HEK293 (cell line): Measurements from ENCODE around the gene DPPA3.
"Not testable (repeated sequence)": the region's sequence is repeated elsewhere in the genome, so short reads cannot be mapped to it uniquely, and the experiment has no call there.

Source experiments
- CTCF ChIA-PET: fragments of 350-600 bp; formaldehyde crosslinking; extraction: SDS; loops from one replicate; lab custom pipeline; 2021; ENCODE audit warnings: antibody characterized with exemption; lab: Yijun Ruan, JAX
- POLR2A ChIA-PET: fragments of 300-600 bp; formaldehyde crosslinking; extraction: SDS; loops from one replicate; lab custom pipeline; 2020; ENCODE audit warnings: antibody characterized with exemption, inconsistent platforms; lab: Yijun Ruan, JAX
- H3K27ac ChIP-seq: fragments of 200-500 bp; sonication (Bioruptor generic); 2 replicates; pipeline ENCODE4 v1.5.1; 2014; ENCODE audit warnings: low read depth, low read length, control low read depth, inconsistent platforms; ENCODE audit errors: extremely low read depth
- H3K36me3 ChIP-seq, 2 experiments: fragments of 200-500 bp in 1 of 2; sonication (Bioruptor generic) in 1 of 2; 1 replicate in 1 of 2; 2 replicates in 1 of 2; pipeline ENCODE4 v1.5.1; 2014 to 2017; ENCODE audit warnings: inconsistent platforms in 2 of 2, low read length in 2 of 2; ENCODE audit not compliant: control insufficient read depth in 2 of 2, insufficient read depth in 1 of 2
- H3K4me1 ChIP-seq: fragments of 200-500 bp; sonication (Bioruptor generic); 2 replicates; pipeline ENCODE4 v1.5.1; 2014; ENCODE audit warnings: mild to moderate bottlenecking, low read length, inconsistent platforms; ENCODE audit not compliant: control insufficient read depth, insufficient read depth
- H3K4me3 ChIP-seq: 2 replicates; pipeline ENCODE4 v1.5.1; 2011; ENCODE audit warnings: low read depth, mild to moderate bottlenecking, control low read depth, low read length, moderate library complexity
- H3K9me3 ChIP-seq: fragments of 200-500 bp; sonication (Bioruptor generic); 2 replicates; pipeline ENCODE4 v1.5.1; 2014; ENCODE audit warnings: low read depth, low read length, inconsistent platforms; ENCODE audit not compliant: control insufficient read depth, insufficient read depth
- FEZF1 ChIP-seq: fragments of 450-650 bp; formaldehyde crosslinking; IDR thresholded peaks from 2 replicates; pipeline ENCODE4 v1.5.1; 2016; ENCODE audit warnings: missing biosample characterization, missing genetic modification characterization
- GLI2 ChIP-seq: fragments of 450-650 bp; formaldehyde crosslinking; IDR thresholded peaks from 2 replicates; pipeline ENCODE4; 2017; ENCODE audit warnings: missing biosample characterization, missing genetic modification characterization, low read depth, borderline replicate concordance
- GLI4 ChIP-seq: fragments of 450-650 bp; formaldehyde crosslinking; IDR thresholded peaks from 2 replicates; pipeline ENCODE4 v1.5.1; 2016; ENCODE audit warnings: missing biosample characterization, missing genetic modification characterization
- SP2 ChIP-seq: fragments of 450-650 bp; formaldehyde crosslinking; IDR thresholded peaks from 2 replicates; pipeline ENCODE4 v1.5.1; 2016; ENCODE audit warnings: missing biosample characterization, missing genetic modification characterization
- SP7 ChIP-seq: fragments of 450-650 bp; formaldehyde crosslinking; IDR thresholded peaks from 2 replicates; pipeline ENCODE4 v1.5.1; 2016; ENCODE audit warnings: missing biosample characterization, missing genetic modification characterization
- WT1 ChIP-seq: fragments of 450-650 bp; formaldehyde crosslinking; IDR thresholded peaks from 2 replicates; pipeline ENCODE4 v1.5.1; 2016; ENCODE audit warnings: missing biosample characterization, missing genetic modification characterization
- ZBTB21 ChIP-seq: fragments of 450-650 bp; formaldehyde crosslinking; IDR thresholded peaks from 2 replicates; pipeline ENCODE4 v1.5.1; 2017; ENCODE audit warnings: missing biosample characterization, missing genetic modification characterization
- ZFP69B ChIP-seq: fragments of 450-650 bp; formaldehyde crosslinking; IDR thresholded peaks from 2 replicates; pipeline ENCODE4 v1.5.1; 2016; ENCODE audit warnings: missing biosample characterization, missing genetic modification characterization
- ZNF138 ChIP-seq: fragments of 450-650 bp; formaldehyde crosslinking; IDR thresholded peaks from 2 replicates; pipeline ENCODE4 v1.5.1; 2016; ENCODE audit warnings: missing biosample characterization, missing genetic modification characterization, borderline replicate concordance
- ZNF140 ChIP-seq: fragments of 450-650 bp; formaldehyde crosslinking; IDR thresholded peaks from 2 replicates; pipeline ENCODE4 v1.5.1; 2016; ENCODE audit warnings: missing biosample characterization, missing genetic modification characterization
- ZNF146 ChIP-seq: fragments of 450-650 bp; formaldehyde crosslinking; IDR thresholded peaks from 2 replicates; pipeline ENCODE4 v1.5.1; 2016; ENCODE audit warnings: missing biosample characterization, missing genetic modification characterization
- ZNF175 ChIP-seq: fragments of 450-650 bp; formaldehyde crosslinking; IDR thresholded peaks from 2 replicates; pipeline ENCODE4 v1.5.1; 2016; ENCODE audit warnings: missing biosample characterization, missing genetic modification characterization
- ZNF211 ChIP-seq: fragments of 450-650 bp; formaldehyde crosslinking; IDR thresholded peaks from 2 replicates; pipeline ENCODE4 v1.5.1; 2016; ENCODE audit warnings: low read depth, missing biosample characterization, missing genetic modification characterization
- ZNF23 ChIP-seq: fragments of 450-650 bp; formaldehyde crosslinking; IDR thresholded peaks from 2 replicates; pipeline ENCODE4 v1.5.1; 2016; ENCODE audit warnings: missing biosample characterization, missing genetic modification characterization, borderline replicate concordance
- ZNF24 ChIP-seq: fragments of 450-650 bp; formaldehyde crosslinking; IDR thresholded peaks from 2 replicates; pipeline ENCODE4 v1.5.1; 2016; ENCODE audit warnings: missing biosample characterization, missing genetic modification characterization
- ZNF548 ChIP-seq: fragments of 450-650 bp; formaldehyde crosslinking; IDR thresholded peaks from 2 replicates; pipeline ENCODE4 v1.5.1; 2016; ENCODE audit warnings: missing biosample characterization, missing genetic modification characterization
- ZNF621 ChIP-seq: fragments of 450-650 bp; formaldehyde crosslinking; IDR thresholded peaks from 2 replicates; pipeline ENCODE4 v1.5.1; 2017; ENCODE audit warnings: missing biosample characterization, missing genetic modification characterization
- ZNF677 ChIP-seq: fragments of 450-650 bp; IDR thresholded peaks from 2 replicates; pipeline ENCODE4 v1.5.0; 2018; ENCODE audit warnings: missing biosample characterization, mild to moderate bottlenecking, missing genetic modification characterization, moderate library complexity
- ZNF707 ChIP-seq: fragments of 450-650 bp; formaldehyde crosslinking; IDR thresholded peaks from 2 replicates; pipeline ENCODE4 v1.5.1; 2016; ENCODE audit warnings: missing biosample characterization, missing genetic modification characterization
- TF ChIP-seq, protein P1 (sequence below): fragments of 450-650 bp; formaldehyde crosslinking; IDR thresholded peaks from 2 replicates; pipeline ENCODE4 v1.5.1; 2016; ENCODE audit warnings: missing biosample characterization, missing genetic modification characterization
- TF ChIP-seq, protein P2 (sequence below): fragments of 450-650 bp; formaldehyde crosslinking; IDR thresholded peaks from 2 replicates; pipeline ENCODE4 v1.5.1; 2016; ENCODE audit warnings: missing biosample characterization, missing genetic modification characterization, borderline replicate concordance
- TF ChIP-seq, protein P3 (sequence below): fragments of 450-650 bp; formaldehyde crosslinking; IDR thresholded peaks from 2 replicates; pipeline ENCODE4 v1.5.1; 2016; ENCODE audit warnings: missing biosample characterization, missing genetic modification characterization
- TF ChIP-seq, protein P4 (sequence below): fragments of 450-650 bp; formaldehyde crosslinking; IDR thresholded peaks from 2 replicates; pipeline ENCODE4 v1.5.1; 2017; ENCODE audit warnings: missing biosample characterization, missing genetic modification characterization

Gene DPPA3

DNA sequence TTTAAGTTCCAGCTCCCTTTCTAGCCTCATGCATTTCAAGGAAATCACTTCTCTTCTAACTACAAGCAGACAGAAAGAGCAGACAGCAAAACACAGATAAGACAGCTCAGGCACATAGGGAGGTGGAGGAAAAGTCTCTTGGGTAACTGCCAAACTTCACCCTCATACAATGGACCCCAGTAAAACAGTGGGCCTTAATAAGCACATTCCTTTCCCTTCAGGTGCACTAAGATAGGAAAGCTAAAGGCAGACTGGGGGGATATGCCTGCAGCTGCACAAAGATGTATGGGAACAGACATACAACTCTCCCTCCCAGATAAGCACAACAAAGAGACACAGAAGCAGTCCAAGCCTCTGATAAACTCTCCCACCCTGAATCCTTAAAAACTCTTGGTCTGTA, 19.8 kb downstream of the DPPA3 start:
- not testable (repeated sequence) for H3K27ac ChIP-seq

DNA sequence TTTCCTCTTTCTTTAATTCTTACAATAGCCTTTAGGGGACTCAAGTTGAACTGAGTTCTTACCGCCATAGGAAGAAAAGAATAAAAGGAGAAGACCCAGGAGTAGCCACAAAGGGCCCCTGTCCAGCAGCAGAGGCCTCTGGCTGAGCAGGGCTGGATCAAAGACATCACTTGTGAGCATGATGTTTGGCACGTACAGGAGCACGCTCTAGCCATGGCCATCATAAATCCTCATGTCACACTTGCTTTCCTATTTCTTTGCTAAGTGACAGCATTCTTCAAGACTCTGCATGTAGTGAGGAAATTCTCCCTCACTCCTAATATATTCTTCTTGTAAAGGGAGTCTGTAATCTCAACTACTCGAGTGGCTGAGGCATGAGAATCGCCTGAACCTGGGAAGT, 20.3 kb downstream of the DPPA3 start:
- ChIA-PET CTCF (no interaction called here), POLR2A (no interaction called here)
- no peak overlapping the region for H3K4me3 ChIP-seq
- TF ChIP-seq, protein P1, sequence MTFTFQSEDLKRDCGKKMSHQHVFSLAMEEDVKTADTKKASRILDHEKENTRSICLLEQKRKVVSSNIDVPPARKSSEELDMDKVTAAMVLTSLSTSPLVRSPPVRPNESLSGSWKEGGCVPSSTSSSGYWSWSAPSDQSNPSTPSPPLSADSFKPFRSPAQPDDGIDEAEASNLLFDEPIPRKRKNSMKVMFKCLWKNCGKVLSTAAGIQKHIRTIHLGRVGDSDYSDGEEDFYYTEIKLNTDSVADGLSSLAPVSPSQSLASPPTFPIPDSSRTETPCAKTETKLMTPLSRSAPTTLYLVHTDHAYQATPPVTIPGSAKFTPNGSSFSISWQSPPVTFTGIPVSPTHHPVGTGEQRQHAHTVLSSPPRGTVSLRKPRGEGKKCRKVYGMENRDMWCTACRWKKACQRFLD (tag by site-specific recombination): no peak
- no peak for TF ChIP-seq ZNF140
- no peak for TF ChIP-seq SP7 (tag by site-specific recombination)
- TF ChIP-seq ZNF146 (tag by site-specific recombination): no peak
- no peak for TF ChIP-seq FEZF1 (tag by site-specific recombination)
- TF ChIP-seq, protein P2, sequence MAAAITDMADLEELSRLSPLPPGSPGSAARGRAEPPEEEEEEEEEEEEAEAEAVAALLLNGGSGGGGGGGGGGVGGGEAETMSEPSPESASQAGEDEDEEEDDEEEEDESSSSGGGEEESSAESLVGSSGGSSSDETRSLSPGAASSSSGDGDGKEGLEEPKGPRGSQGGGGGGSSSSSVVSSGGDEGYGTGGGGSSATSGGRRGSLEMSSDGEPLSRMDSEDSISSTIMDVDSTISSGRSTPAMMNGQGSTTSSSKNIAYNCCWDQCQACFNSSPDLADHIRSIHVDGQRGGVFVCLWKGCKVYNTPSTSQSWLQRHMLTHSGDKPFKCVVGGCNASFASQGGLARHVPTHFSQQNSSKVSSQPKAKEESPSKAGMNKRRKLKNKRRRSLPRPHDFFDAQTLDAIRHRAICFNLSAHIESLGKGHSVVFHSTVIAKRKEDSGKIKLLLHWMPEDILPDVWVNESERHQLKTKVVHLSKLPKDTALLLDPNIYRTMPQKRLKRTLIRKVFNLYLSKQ: no peak
- no peak for TF ChIP-seq ZNF211 (tag by site-specific recombination)
- TF ChIP-seq SP2 (tag by site-specific recombination): no peak
- TF ChIP-seq, protein P3, sequence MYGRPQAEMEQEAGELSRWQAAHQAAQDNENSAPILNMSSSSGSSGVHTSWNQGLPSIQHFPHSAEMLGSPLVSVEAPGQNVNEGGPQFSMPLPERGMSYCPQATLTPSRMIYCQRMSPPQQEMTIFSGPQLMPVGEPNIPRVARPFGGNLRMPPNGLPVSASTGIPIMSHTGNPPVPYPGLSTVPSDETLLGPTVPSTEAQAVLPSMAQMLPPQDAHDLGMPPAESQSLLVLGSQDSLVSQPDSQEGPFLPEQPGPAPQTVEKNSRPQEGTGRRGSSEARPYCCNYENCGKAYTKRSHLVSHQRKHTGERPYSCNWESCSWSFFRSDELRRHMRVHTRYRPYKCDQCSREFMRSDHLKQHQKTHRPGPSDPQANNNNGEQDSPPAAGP: no peak
- TF ChIP-seq ZNF175 (tag by site-specific recombination): no peak
- TF ChIP-seq GLI4 (tag by site-specific recombination): no peak
- no peak for TF ChIP-seq ZFP69B
- no peak for TF ChIP-seq ZNF548 (tag by site-specific recombination)
- TF ChIP-seq ZBTB21: no peak
- no peaks in the 10 kb centered on the region for H3K4me1 ChIP-seq
- no peaks in the 10 kb centered on the region for H3K9me3 ChIP-seq
- H3K36me3 ChIP-seq: no peaks in the 10 kb centered on the region
- H3K27ac ChIP-seq: no peak overlapping the region

More for the DNA sequence above, 19.8 kb downstream of the DPPA3 start:
- H3K4me1 ChIP-seq, H3K36me3 ChIP-seq, H3K4me3 ChIP-seq, H3K9me3 ChIP-seq, POLR2A ChIA-PET, CTCF ChIA-PET: not testable (repeated sequence)

DNA sequence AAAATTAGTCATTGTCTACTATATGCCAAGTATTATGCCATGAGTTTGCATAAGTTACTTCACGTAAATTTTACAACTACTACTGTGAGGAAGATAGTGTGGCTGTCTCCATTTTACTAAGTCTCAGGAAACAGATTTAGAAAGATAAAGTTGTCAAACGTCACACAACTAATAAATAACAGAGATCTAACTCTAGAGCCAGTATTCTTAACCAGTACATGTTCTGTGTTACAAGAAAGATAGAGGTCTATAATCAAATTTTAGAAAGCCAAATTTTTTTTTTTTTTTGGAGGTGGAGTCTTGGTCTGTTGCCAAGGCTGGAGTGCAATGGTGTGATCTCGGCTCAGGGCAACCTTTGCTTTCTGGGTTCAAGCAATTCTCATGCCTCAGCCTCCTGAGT, 21.8 kb downstream of the DPPA3 start:
- no peaks in the 10 kb centered on the region for H3K4me1 ChIP-seq
- POLR2A ChIA-PET: no interaction called here
- H3K4me3 ChIP-seq: no peak overlapping the region
- CTCF ChIA-PET: interaction anchor here (0.6 kb wide), 1 partner anchor 17 kb away, joined by 5 read pairs; no protein-coding TSS in a partner anchor
- no peaks in the 10 kb centered on the region for H3K9me3 ChIP-seq
- no peak overlapping the region for H3K27ac ChIP-seq
- TF ChIP-seq ZNF621 (tag by site-specific recombination): no peak
- no peak for TF ChIP-seq ZBTB21
- no peak for TF ChIP-seq ZNF24 (tag by site-specific recombination)
- no peak for TF ChIP-seq ZNF707
- TF ChIP-seq, protein P4, sequence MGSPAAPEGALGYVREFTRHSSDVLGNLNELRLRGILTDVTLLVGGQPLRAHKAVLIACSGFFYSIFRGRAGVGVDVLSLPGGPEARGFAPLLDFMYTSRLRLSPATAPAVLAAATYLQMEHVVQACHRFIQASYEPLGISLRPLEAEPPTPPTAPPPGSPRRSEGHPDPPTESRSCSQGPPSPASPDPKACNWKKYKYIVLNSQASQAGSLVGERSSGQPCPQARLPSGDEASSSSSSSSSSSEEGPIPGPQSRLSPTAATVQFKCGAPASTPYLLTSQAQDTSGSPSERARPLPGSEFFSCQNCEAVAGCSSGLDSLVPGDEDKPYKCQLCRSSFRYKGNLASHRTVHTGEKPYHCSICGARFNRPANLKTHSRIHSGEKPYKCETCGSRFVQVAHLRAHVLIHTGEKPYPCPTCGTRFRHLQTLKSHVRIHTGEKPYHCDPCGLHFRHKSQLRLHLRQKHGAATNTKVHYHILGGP (tag by site-specific recombination): no peak
- no peak for TF ChIP-seq GLI2 (tag by site-specific recombination)
- no peak for TF ChIP-seq ZNF23 (tag by site-specific recombination)
- TF ChIP-seq ZNF677: no peak
- TF ChIP-seq ZNF138 (tag by site-specific recombination): no peak
- no peak for TF ChIP-seq WT1 (tag by site-specific recombination)
- H3K36me3 ChIP-seq: no peaks in the 10 kb centered on the region
